D721Med (cell line): Measurements from ENCODE around the gene KAZALD1.

ENCODE experiments used
- DNase-seq: peaks from one replicate; pipeline ENCODE4 v3.0.0; 2011; ENCODE audit warnings: low spot score; ENCODE audit not compliant: insufficient read length
- FAIRE-seq: peaks from 2 replicates; lab custom pipeline; 2011; peaks lifted over from hg19 to GRCh38; lab: Jason Lieb, UNC
- CTCF ChIP-seq: IDR thresholded peaks from 2 replicates; pipeline ENCODE4 v1.5.1; 2012; ENCODE audit warnings: mild to moderate bottlenecking, control low read depth; ENCODE audit not compliant: insufficient read depth; ENCODE audit errors: missing control alignments

Gene KAZALD1

GRCh38 chr10:101044117-101044516 lies 17.7 kb upstream of the KAZALD1 start:
- TF ChIP-seq CTCF, result no peak
- no peak for DNase-seq
- no peak for FAIRE-seq

GRCh38 chr10:101046332-101047238 lies 15.2 kb upstream of the KAZALD1 start:
- FAIRE-seq, result no peak
- no peak for DNase-seq
- TF ChIP-seq CTCF, result no peak

GRCh38 chr10:101047268-101047667 lies 14.5 kb upstream of the KAZALD1 start:
- no peak for FAIRE-seq
- DNase-seq, result no peak
- TF ChIP-seq CTCF, result no peak

GRCh38 chr10:101047961-101048892 lies 13.6 kb upstream of the KAZALD1 start:
- no peak for TF ChIP-seq CTCF
- FAIRE-seq (no peak), DNase-seq (no peak)

- peak; percentile 56 for TF ChIP-seq CTCF
- FAIRE-seq (no peak), DNase-seq (peak; percentile 79)
These were observed 11.3 kb upstream of the KAZALD1 start for GRCh38 chr10:101050208-101051069.

- TF ChIP-seq CTCF, result no peak
- DNase-seq (no peak), FAIRE-seq (no peak)
These were observed 9.5 kb upstream of the KAZALD1 start for GRCh38 chr10:101052285-101052684.
